Ammon's horn (tissue), 1 donor: Measurements from ENCODE around the gene ZNF420.

Experiments
- DNase-seq: peaks from one replicate; pipeline ENCODE4 v3.0.0-alpha.2; 2016; ENCODE audit warnings: low spot score

The ZNF420 gene

DNA sequence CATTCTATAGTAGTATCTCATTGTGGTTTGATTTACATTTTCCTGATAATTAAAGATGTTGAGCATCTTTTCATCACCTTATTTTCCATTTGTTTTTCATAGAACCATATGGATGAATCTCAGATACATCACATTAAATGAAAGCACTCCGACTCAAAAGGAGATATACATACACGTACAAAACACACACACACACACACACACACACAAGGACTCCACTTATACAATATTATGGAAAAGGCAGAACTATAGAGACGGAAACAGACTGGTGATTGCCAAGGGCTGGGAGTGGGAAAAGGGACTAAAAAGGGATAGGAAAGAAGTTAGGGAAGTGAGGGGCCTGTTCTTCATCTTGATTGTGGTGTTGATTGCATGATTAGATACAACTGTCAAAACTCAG lies 70.0 kb downstream of the ZNF420 start:
- DNase-seq = no peak

DNA sequence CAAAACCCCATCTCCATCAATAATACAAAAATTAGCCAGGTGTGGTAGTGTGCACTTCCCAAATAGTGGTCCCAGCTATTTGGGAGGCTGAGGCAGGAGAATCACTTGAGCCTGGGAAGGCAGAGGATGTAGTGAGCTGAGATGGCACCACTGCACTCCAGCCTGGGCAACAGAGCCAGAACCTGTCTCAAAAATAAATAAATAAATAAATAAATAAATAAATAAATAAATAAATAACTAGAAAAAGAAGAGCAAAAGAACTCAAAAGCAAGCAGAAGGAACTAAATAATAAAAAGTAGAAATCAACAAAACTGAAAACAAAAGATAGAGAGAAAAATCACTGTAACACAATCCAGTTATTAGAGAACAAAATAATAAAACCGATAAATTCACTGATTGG lies 81.9 kb downstream of the ZNF420 start:
- DNase-seq = no peak

DNA sequence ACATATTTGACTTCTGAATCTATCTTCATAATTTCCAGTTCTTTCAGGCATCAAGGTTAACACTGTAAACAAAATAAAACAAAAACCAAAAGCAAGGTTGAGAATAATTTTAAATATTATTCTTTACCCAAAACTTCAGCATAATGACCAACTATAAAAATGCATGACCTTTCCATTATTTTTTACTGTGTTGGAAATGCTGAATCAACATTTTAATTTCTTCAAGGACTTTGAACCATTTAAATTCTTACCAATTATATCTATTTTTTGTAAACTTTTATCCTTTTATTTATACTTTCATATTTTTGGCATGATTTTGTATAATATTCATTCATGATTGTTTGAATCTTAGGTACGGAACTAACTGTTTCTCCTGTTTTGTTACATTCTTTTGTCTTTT lies 87.4 kb downstream of the ZNF420 start:
- no peak for DNase-seq

DNA sequence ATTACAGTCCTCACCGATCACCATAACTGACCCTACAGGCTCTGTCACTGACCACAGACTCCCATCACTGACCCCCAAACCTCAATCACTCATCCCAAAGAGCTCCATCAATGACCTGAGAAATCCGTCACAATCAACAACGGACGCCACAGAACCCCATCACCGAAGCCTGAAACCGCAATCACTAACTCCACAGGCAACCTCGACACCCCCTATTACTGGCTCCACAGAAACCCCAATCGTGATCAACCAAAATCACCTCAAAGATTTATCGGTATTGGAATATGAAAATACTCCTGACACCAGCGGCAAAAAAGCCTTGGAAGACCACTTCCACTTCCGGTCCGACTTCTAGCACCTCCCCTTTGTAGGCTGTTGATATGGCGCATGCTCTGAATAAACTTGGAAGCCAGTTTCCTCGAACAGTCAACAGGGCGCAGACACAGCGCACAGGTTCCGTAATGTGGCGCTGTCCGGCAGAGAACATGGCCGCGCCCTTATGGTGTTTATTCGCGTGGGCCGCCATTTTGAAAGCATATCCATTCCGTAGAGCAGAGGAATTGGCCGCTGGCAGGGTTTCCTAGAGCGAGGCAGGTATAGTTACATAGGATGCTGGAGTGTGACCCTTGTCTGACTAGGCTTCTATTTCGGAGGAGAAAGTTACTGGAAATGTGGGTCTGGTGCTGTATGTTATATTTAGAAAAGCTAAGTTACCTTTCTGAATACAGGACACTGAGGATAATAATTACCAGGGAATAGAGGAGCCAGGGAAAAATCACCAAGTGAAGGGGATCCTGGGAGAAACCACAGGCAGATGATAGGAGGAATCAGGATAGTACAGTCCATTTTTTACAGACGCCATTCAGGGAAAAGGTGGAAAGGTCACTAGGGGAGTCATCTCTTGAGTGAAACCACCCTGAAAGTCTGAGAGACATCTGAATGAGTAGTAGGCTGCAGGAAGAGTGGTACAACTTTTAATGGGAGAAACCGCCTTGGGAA lies 94.4 kb downstream of the ZNF420 start, which contains the start of gene ZNF585A:
TSS of gene ZNF585A (minus strand) at position 328 of the 999 bp plus-strand sequence. CDS start 2,785 bp downstream, outside the sequence.
- DNase-seq = peak; percentile 99
